HepG2 (cell line): ENCODE data around the gene MAPRE3. TPM values are rescaled to one million over a fixed set of nuclear protein-coding genes. Genes with fewer than 3 reads are reported as not detected.

ENCODE experiments used
- ATAD3A ChIP-seq: sonication (generic); formaldehyde crosslinking; IDR thresholded peaks from 2 replicates; pipeline ENCODE4 v1.4.0; 2020; ENCODE audit warnings: missing genetic modification reagents
- FOXJ3 ChIP-seq: sonication (generic); formaldehyde crosslinking; IDR thresholded peaks from 2 replicates; pipeline ENCODE4 v1.4.0; 2020; ENCODE audit warnings: missing genetic modification reagents, mild to moderate bottlenecking, borderline replicate concordance
- HMG20B ChIP-seq: conservative IDR thresholded peaks from 2 replicates; pipeline ENCODE4 v1.6.1; 2016; ENCODE audit warnings: missing genetic modification reagents, missing compliant biosample characterization
- NCOA5 ChIP-seq: sonication (generic); formaldehyde crosslinking; IDR thresholded peaks from 2 replicates; pipeline ENCODE4 v1.4.0; 2020; ENCODE audit warnings: missing genetic modification reagents
- NFYB ChIP-seq: sonication (generic); formaldehyde crosslinking; IDR thresholded peaks from 2 replicates; pipeline ENCODE4 v1.4.0; 2020; ENCODE audit warnings: missing genetic modification reagents
- PHB2 ChIP-seq: fragments of 450-650 bp; IDR thresholded peaks from 2 replicates; pipeline ENCODE4 v1.6.1; 2018; ENCODE audit not compliant: partially characterized antibody
- RFXAP ChIP-seq: sonication (generic); formaldehyde crosslinking; IDR thresholded peaks from 2 replicates; pipeline ENCODE4 v1.4.0; 2020; ENCODE audit warnings: missing genetic modification reagents, borderline replicate concordance
- TBL1XR1 ChIP-seq: fragments of 150-350 bp; IDR thresholded peaks from 2 replicates; pipeline ENCODE4 v1.6.1; 2014; ENCODE audit warnings: borderline replicate concordance, low read length; ENCODE audit not compliant: partially characterized antibody
- TGIF2 ChIP-seq: IDR thresholded peaks from 2 replicates; pipeline ENCODE4 v1.6.1; 2016; ENCODE audit warnings: control low read depth, missing compliant biosample characterization
- TP53 ChIP-seq: sonication (generic); formaldehyde crosslinking; conservative IDR thresholded peaks from 2 replicates; pipeline ENCODE4 v1.4.0; 2020; ENCODE audit warnings: missing genetic modification reagents
- U2AF2 ChIP-seq: fragments of 200-400 bp; formaldehyde crosslinking; IDR thresholded peaks from 2 replicates; pipeline ENCODE4 v1.6.1; 2017; ENCODE audit warnings: low read depth, mild to moderate bottlenecking, low read length
- ZIK1 ChIP-seq: sonication (generic); formaldehyde crosslinking; IDR thresholded peaks from 2 replicates; pipeline ENCODE4 v1.5.0; 2020; ENCODE audit warnings: mild to moderate bottlenecking, low read depth, missing genetic modification reagents, borderline replicate concordance
- ZNF556 ChIP-seq: sonication (generic); formaldehyde crosslinking; IDR thresholded peaks from 2 replicates; pipeline ENCODE4 v1.4.0; 2020; ENCODE audit warnings: mild to moderate bottlenecking, missing genetic modification reagents, borderline replicate concordance
- ZSCAN25 ChIP-seq: sonication (generic); formaldehyde crosslinking; IDR thresholded peaks from 2 replicates; pipeline ENCODE4 v1.8.0; 2022; ENCODE audit warnings: mild to moderate bottlenecking, missing genetic modification reagents
- polyA plus RNA-seq, 8 experiments: library from polyadenylated mRNA; depleted of rRNA in 3 of 8; stranded (reverse) in 7 of 8; unstranded in 1 of 8; fragments of >200 nt; fragmentation: Illumina TruSeq in 4 of 8; extraction: Trizol in 4 of 8; gene quantifications; 2 replicates each; pipeline versions ENCODE4 v1.2.1 to v1.2.3, GENCODE V29; 2011 to 2016; ENCODE audit warnings: low read depth in 4 of 8, missing spikeins in 1 of 8, mixed read lengths in 1 of 8; ENCODE audit not compliant: insufficient read depth in 1 of 8
- total RNA-seq, 5 experiments: library from RNA; depleted of rRNA; stranded (reverse); fragments of >200 nt; fragmentation: Illumina TruSeq; extraction: Trizol; gene quantifications; 2 replicates each; pipeline ENCODE4 v1.2.3, GENCODE V29; 2016; ENCODE audit warnings: low read depth in 1 of 5
- TF ChIP-seq, protein P1 (sequence below): sonication (generic); formaldehyde crosslinking; IDR thresholded peaks from 2 replicates; pipeline ENCODE4 v1.5.1; 2020; ENCODE audit warnings: missing genetic modification reagents, mild to moderate bottlenecking, borderline replicate concordance
- TF ChIP-seq, protein P2 (sequence below): sonication (generic); formaldehyde crosslinking; IDR thresholded peaks from 2 replicates; pipeline ENCODE4 v1.4.0; 2020; ENCODE audit warnings: missing genetic modification reagents
- TF ChIP-seq, protein P3 (sequence below): sonication (generic); formaldehyde crosslinking; IDR thresholded peaks from 2 replicates; pipeline ENCODE4 v1.9.0; 2021; ENCODE audit warnings: missing genetic modification reagents, mild to moderate bottlenecking, borderline replicate concordance
- TF ChIP-seq, protein P4 (sequence below): sonication (generic); formaldehyde crosslinking; conservative IDR thresholded peaks from 2 replicates; pipeline ENCODE4 v1.4.0; 2020; ENCODE audit warnings: missing genetic modification reagents
- TF ChIP-seq, protein P5 (sequence below): sonication (generic); formaldehyde crosslinking; IDR thresholded peaks from 2 replicates; pipeline ENCODE4 v1.5.0; 2020; ENCODE audit warnings: missing genetic modification reagents, mild to moderate bottlenecking, borderline replicate concordance
- TF ChIP-seq, protein P6 (sequence below): sonication (generic); formaldehyde crosslinking; IDR thresholded peaks from 2 replicates; pipeline ENCODE4 v1.4.0; 2020; ENCODE audit warnings: low read depth, missing genetic modification reagents

The MAPRE3 gene
- total and polyA plus RNA-seq, 2 of the 13 experiments (the other 11 are each of a cell fraction or from before 2014, with no cell fraction given) = 0.31 to 0.91 TPM

DNA sequence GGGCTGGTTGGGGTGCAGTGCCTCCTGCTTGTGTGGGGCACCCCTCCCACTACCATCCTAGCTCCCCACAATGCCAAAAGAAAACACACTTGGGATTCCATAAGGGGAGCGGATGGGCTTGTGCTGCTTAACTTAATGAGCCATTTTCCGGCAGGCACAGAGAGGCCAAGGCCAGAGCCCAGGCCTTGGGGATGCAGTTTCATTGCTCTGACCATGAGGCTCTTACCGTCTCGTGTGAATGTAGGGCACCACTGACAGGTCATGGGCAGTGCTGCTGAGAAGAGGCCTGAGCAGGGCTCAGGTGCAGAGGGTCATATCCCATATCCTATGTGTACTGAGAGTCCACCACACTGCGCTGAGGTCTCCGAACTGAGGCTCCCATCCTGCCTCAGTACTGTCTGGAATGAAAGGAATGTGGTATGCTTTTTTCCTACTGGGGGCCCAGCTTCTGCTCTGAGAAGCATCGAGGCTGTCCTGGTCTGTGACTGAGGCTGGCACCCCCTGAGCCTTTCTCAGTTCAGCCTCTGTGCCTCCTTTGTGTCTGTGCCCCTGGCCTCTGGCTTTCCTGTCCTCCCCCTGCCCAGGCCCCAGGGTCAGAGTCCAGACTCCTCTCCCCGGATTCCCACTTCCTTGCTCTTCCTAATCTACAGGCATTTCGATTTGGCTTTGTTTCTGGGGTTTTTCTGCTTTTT, 45.2 kb upstream of the MAPRE3 start (continued):
- TF ChIP-seq, protein P1, sequence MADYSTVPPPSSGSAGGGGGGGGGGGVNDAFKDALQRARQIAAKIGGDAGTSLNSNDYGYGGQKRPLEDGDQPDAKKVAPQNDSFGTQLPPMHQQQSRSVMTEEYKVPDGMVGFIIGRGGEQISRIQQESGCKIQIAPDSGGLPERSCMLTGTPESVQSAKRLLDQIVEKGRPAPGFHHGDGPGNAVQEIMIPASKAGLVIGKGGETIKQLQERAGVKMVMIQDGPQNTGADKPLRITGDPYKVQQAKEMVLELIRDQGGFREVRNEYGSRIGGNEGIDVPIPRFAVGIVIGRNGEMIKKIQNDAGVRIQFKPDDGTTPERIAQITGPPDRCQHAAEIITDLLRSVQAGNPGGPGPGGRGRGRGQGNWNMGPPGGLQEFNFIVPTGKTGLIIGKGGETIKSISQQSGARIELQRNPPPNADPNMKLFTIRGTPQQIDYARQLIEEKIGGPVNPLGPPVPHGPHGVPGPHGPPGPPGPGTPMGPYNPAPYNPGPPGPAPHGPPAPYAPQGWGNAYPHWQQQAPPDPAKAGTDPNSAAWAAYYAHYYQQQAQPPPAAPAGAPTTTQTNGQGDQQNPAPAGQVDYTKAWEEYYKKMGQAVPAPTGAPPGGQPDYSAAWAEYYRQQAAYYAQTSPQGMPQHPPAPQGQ (CRISPR knock-in tag) = no peak
- TF ChIP-seq ZNF556 (CRISPR knock-in tag) (no peak), FOXJ3 (CRISPR knock-in tag) (peak; percentile 82; the same call in 1 of the 2 replicates), HMG20B (no peak), TBL1XR1 (peak; percentile 18), ZIK1 (CRISPR knock-in tag) (no peak), U2AF2 (no peak), TGIF2 (no peak), ATAD3A (CRISPR knock-in tag) (no peak), TP53 (CRISPR knock-in tag) (no peak), PHB2 (no peak), NCOA5 (CRISPR knock-in tag) (no peak), ZSCAN25 (peak; percentile 87), RFXAP (CRISPR knock-in tag) (peak; percentile 60; the same call in 1 of the 2 replicates), NFYB (CRISPR knock-in tag) (no peak)
- TF ChIP-seq, protein P2, sequence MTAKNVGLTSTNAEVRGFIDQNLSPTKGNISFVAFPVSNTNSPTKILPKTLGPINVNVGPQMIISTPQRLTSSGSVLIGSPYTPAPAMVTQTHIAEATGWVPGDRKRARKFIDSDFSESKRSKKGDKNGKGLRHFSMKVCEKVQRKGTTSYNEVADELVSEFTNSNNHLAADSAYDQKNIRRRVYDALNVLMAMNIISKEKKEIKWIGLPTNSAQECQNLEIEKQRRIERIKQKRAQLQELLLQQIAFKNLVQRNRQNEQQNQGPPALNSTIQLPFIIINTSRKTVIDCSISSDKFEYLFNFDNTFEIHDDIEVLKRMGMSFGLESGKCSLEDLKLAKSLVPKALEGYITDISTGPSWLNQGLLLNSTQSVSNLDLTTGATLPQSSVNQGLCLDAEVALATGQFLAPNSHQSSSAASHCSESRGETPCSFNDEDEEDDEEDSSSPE = 0 out of 2 replicates have a peak, but pooled peaks have one; percentile 39
- TF ChIP-seq, protein P3, sequence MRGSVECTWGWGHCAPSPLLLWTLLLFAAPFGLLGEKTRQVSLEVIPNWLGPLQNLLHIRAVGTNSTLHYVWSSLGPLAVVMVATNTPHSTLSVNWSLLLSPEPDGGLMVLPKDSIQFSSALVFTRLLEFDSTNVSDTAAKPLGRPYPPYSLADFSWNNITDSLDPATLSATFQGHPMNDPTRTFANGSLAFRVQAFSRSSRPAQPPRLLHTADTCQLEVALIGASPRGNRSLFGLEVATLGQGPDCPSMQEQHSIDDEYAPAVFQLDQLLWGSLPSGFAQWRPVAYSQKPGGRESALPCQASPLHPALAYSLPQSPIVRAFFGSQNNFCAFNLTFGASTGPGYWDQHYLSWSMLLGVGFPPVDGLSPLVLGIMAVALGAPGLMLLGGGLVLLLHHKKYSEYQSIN (CRISPR knock-in tag) = no peak
- TF ChIP-seq, protein P4, sequence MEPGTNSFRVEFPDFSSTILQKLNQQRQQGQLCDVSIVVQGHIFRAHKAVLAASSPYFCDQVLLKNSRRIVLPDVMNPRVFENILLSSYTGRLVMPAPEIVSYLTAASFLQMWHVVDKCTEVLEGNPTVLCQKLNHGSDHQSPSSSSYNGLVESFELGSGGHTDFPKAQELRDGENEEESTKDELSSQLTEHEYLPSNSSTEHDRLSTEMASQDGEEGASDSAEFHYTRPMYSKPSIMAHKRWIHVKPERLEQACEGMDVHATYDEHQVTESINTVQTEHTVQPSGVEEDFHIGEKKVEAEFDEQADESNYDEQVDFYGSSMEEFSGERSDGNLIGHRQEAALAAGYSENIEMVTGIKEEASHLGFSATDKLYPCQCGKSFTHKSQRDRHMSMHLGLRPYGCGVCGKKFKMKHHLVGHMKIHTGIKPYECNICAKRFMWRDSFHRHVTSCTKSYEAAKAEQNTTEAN (CRISPR knock-in tag) = 0 out of 2 replicates have a peak, but pooled peaks have one; percentile 34
- TF ChIP-seq, protein P5, sequence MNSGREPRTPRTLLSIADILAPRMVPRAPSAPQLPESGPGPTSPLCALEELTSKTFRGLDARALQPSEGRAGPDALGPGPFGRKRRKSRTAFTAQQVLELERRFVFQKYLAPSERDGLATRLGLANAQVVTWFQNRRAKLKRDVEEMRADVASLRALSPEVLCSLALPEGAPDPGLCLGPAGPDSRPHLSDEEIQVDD (CRISPR knock-in tag) = no peak
- TF ChIP-seq, protein P6, sequence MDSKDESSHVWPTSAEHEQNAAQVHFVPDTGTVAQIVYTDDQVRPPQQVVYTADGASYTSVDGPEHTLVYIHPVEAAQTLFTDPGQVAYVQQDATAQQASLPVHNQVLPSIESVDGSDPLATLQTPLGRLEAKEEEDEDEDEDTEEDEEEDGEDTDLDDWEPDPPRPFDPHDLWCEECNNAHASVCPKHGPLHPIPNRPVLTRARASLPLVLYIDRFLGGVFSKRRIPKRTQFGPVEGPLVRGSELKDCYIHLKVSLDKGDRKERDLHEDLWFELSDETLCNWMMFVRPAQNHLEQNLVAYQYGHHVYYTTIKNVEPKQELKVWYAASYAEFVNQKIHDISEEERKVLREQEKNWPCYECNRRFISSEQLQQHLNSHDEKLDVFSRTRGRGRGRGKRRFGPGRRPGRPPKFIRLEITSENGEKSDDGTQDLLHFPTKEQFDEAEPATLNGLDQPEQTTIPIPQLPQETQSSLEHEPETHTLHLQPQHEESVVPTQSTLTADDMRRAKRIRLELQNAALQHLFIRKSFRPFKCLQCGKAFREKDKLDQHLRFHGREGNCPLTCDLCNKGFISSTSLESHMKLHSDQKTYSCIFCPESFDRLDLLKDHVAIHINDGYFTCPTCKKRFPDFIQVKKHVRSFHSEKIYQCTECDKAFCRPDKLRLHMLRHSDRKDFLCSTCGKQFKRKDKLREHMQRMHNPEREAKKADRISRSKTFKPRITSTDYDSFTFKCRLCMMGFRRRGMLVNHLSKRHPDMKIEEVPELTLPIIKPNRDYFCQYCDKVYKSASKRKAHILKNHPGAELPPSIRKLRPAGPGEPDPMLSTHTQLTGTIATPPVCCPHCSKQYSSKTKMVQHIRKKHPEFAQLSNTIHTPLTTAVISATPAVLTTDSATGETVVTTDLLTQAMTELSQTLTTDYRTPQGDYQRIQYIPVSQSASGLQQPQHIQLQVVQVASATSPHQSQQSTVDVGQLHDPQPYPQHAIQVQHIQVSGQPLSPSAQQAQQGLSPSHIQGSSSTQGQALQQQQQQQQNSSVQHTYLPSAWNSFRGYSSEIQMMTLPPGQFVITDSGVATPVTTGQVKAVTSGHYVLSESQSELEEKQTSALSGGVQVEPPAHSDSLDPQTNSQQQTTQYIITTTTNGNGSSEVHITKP (CRISPR knock-in tag) = no peak
